H9 (cell line): ENCODE results near the gene DLST. TPM values are rescaled to one million over a fixed set of nuclear protein-coding genes. Genes with fewer than 3 reads are reported as not detected.

Experiments
- DNase-seq: peaks from one replicate; pipeline ENCODE4 v3.0.0-alpha.2; 2017
- H2AFZ ChIP-seq: one replicate; pipeline ENCODE4 v1.6.1; 2013; ENCODE audit warnings: mild to moderate bottlenecking, low read length, control low read depth, moderate library complexity
- H2AK5ac ChIP-seq: 2 replicates; pipeline ENCODE4 v1.6.1; 2013; ENCODE audit warnings: low read length, control low read depth, mixed read lengths; ENCODE audit not compliant: insufficient read length
- H2BK120ac ChIP-seq: one replicate; pipeline ENCODE4 v1.6.1; 2013; ENCODE audit warnings: low read depth, mild to moderate bottlenecking, low read length, control low read depth, inconsistent platforms; ENCODE audit not compliant: poor library complexity, severe bottlenecking
- H2BK12ac ChIP-seq: 2 replicates; pipeline ENCODE4 v1.6.1; 2013; ENCODE audit warnings: low read length, control low read depth, mixed read lengths, low read depth; ENCODE audit not compliant: insufficient read length
- H2BK15ac ChIP-seq: 2 replicates; pipeline ENCODE4 v1.6.1; 2013; ENCODE audit warnings: low read depth, low read length, control low read depth
- H2BK20ac ChIP-seq: one replicate; pipeline ENCODE4 v1.6.1; 2013; ENCODE audit warnings: low read depth, mild to moderate bottlenecking, low read length, control low read depth, inconsistent platforms; ENCODE audit not compliant: poor library complexity, severe bottlenecking
- H2BK5ac ChIP-seq: 2 replicates; pipeline ENCODE4 v1.6.1; 2013; ENCODE audit warnings: low read length, control low read depth, mixed read lengths; ENCODE audit not compliant: insufficient read length
- H3K14ac ChIP-seq: 2 replicates; pipeline ENCODE4 v1.6.1; 2013; ENCODE audit warnings: low read length, control low read depth; ENCODE audit not compliant: insufficient read depth
- H3K18ac ChIP-seq: 2 replicates; pipeline ENCODE4 v1.6.1; 2013; ENCODE audit warnings: low read depth, mild to moderate bottlenecking, mixed read lengths, low read length, control low read depth; ENCODE audit not compliant: insufficient read length
- H3K23ac ChIP-seq: 2 replicates; pipeline ENCODE4 v1.6.1; 2013; ENCODE audit warnings: low read length, control low read depth, mixed read lengths, low read depth; ENCODE audit not compliant: insufficient read length
- H3K23me2 ChIP-seq: 2 replicates; pipeline ENCODE4 v1.6.1; 2013; ENCODE audit warnings: low read depth, mild to moderate bottlenecking, mixed read lengths, low read length, control low read depth; ENCODE audit not compliant: insufficient read length, poor library complexity, severe bottlenecking
- H3K27ac ChIP-seq: 2 replicates; pipeline ENCODE4 v1.5.1; 2013; ENCODE audit warnings: low read length, control low read depth, mixed read lengths, low read depth; ENCODE audit not compliant: insufficient read length
- H3K27me3 ChIP-seq: 2 replicates; pipeline ENCODE4 v1.6.1; 2013; ENCODE audit warnings: low read length, control low read depth, inconsistent platforms; ENCODE audit not compliant: insufficient read depth
- H3K4ac ChIP-seq: 2 replicates; pipeline ENCODE4 v1.6.1; 2013; ENCODE audit warnings: low read depth, mild to moderate bottlenecking, control low read depth, inconsistent platforms, low read length, moderate library complexity
- H3K4me1 ChIP-seq: 2 replicates; pipeline ENCODE4 v1.6.1; 2013; ENCODE audit warnings: low read length, control low read depth, inconsistent platforms; ENCODE audit not compliant: insufficient read depth
- H3K4me2 ChIP-seq: 2 replicates; pipeline ENCODE4 v1.6.1; 2013; ENCODE audit warnings: low read length, control low read depth, mixed read lengths; ENCODE audit not compliant: insufficient read length, insufficient read depth
- H3K56ac ChIP-seq: 2 replicates; pipeline ENCODE4 v1.6.1; 2013; ENCODE audit warnings: low read depth, mild to moderate bottlenecking, mixed read lengths, low read length, control low read depth; ENCODE audit not compliant: insufficient read length
- H3K79me1 ChIP-seq: 2 replicates; pipeline ENCODE4 v1.6.1; 2013; ENCODE audit warnings: low read depth, mild to moderate bottlenecking, moderate library complexity, low read length, control low read depth, inconsistent platforms; ENCODE audit not compliant: insufficient read depth, poor library complexity, severe bottlenecking
- H3K79me2 ChIP-seq: 2 replicates; pipeline ENCODE4 v1.6.1; 2013; ENCODE audit warnings: low read length, control low read depth, inconsistent platforms; ENCODE audit not compliant: insufficient read depth
- H3K9ac ChIP-seq: 2 replicates; pipeline ENCODE4 v1.6.1; 2013; ENCODE audit warnings: low read length, control low read depth, mixed read lengths; ENCODE audit not compliant: insufficient read length; ENCODE audit errors: extremely low read depth
- H3K9me3 ChIP-seq: one replicate; pipeline ENCODE4 v1.6.1; 2013; ENCODE audit warnings: low read depth, low read length, inconsistent platforms; ENCODE audit not compliant: control insufficient read depth
- H3T11ph ChIP-seq: one replicate; pipeline ENCODE4 v1.6.1; 2013; ENCODE audit warnings: mild to moderate bottlenecking, low read length, control low read depth, inconsistent platforms
- H4K20me1 ChIP-seq: one replicate; pipeline ENCODE4 v1.6.1; 2013; ENCODE audit not compliant: control insufficient read depth, insufficient read length, insufficient read depth
- H4K5ac ChIP-seq: 2 replicates; pipeline ENCODE4 v1.6.1; 2013; ENCODE audit warnings: low read depth, mild to moderate bottlenecking, mixed read lengths, low read length, control low read depth; ENCODE audit not compliant: insufficient read length
- H4K8ac ChIP-seq: replicated peaks from 2 replicates; pipeline ENCODE4 v1.6.1; 2013; ENCODE audit warnings: low read length, control low read depth, mixed read lengths, low read depth; ENCODE audit not compliant: insufficient read length
- H4K91ac ChIP-seq: 2 replicates; pipeline ENCODE4 v1.6.1; 2013; ENCODE audit warnings: low read depth, mild to moderate bottlenecking, moderate library complexity, mixed read lengths, low read length, control low read depth; ENCODE audit not compliant: insufficient read length
- H3K27ac Mint-ChIP-seq, 3 experiments: 2 replicates in 2 of 3; 3 replicates in 1 of 3; pipeline ENCODE4 v1.8.0; 2020 to 2021; ENCODE audit warnings: mixed read lengths in 3 of 3, mild to moderate bottlenecking in 1 of 3, moderate library complexity in 1 of 3
- H3K27me3 Mint-ChIP-seq: 2 replicates; pipeline ENCODE4 v1.8.0; 2021; ENCODE audit warnings: low read depth, mild to moderate bottlenecking, moderate library complexity, mixed read lengths
- H3K36me3 Mint-ChIP-seq, 3 experiments: 2 replicates in 2 of 3; 3 replicates in 1 of 3; pipeline ENCODE4 v1.8.0; 2020 to 2021; ENCODE audit warnings: low read depth in 3 of 3, mixed read lengths in 3 of 3; ENCODE audit not compliant: insufficient read depth in 1 of 3
- H3K4me1 Mint-ChIP-seq, 2 experiments: 2 replicates each; pipeline ENCODE4 v1.8.0; 2020; ENCODE audit warnings: mixed read lengths in 2 of 2
- H3K4me3 Mint-ChIP-seq, 2 experiments: 2 replicates in 1 of 2; 3 replicates in 1 of 2; pipeline ENCODE4 v1.8.0; 2020 to 2021; ENCODE audit warnings: mild to moderate bottlenecking in 2 of 2, mixed read lengths in 2 of 2, moderate library complexity in 1 of 2
- H3K9me3 Mint-ChIP-seq, 2 experiments: 2 replicates in 1 of 2; 3 replicates in 1 of 2; pipeline ENCODE4 v1.8.0; 2020; ENCODE audit warnings: mild to moderate bottlenecking in 2 of 2, mixed read lengths in 2 of 2, moderate library complexity in 1 of 2
- CTCF ChIP-seq: fragments of 200-600 bp; sonication (generic); conservative IDR thresholded peaks from 3 replicates; pipeline ENCODE4 v1.8.0; 2021; ENCODE audit warnings: antibody characterized with exemption, mild to moderate bottlenecking
- WGBS: extraction: QIAGEN DNeasy Blood & Tissue Kit; methylation state at CpG from one replicate; pipeline ENCODE4 v1.1.7; 2013; ENCODE audit warnings: missing lambda C conversion rate, low lambda C conversion rate, mixed read lengths; ENCODE audit not compliant: insufficient read length; ENCODE audit errors: extremely low coverage; 5-methylcytosine and 5-hydroxymethylcytosine counted together
- total RNA-seq: library from RNA; stranded (reverse); gene quantifications from 2 replicates; pipeline ENCODE4 v1.2.1, GENCODE V29; 2021

Gene DLST
- total RNA-seq, 1 experiment from 2014 or later, result 116 TPM

DNA sequence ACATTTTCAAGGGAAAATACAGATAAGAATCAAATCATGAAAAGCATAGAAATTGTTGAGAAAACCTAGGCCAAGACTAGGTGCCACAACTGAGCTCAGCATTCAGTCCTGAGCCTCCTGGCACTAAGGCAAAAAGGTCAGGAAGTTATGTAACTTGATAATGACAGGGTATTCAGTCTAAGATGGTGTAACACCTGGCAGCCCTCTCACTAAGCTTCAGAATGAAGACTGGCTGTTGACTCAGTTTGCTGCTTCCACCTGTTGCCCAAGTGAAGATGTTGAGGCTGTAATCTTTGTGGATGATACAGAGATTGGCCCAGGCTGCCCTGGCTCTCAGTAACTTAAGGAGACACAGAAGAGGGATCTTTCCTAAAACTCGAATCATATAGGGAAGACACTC lies 25.4 kb upstream of the DLST start:
- no peak overlapping the region for H2AFZ ChIP-seq
- H3K4me2 ChIP-seq, result no peak overlapping the region
- no peaks in the 10 kb centered on the region for H4K20me1 ChIP-seq
- H4K91ac ChIP-seq, result no peak overlapping the region
- H2BK15ac ChIP-seq, result no peak overlapping the region
- no peak overlapping the region for H2BK120ac ChIP-seq
- no peak overlapping the region for H3K4ac ChIP-seq
- no peak overlapping the region for H3K56ac ChIP-seq
- Mint-ChIP-seq H3K4me1 (peaks cover 0 to 3% of the 10 kb centered on the region in 2 experiments; a peak in 1 of 4 replicates), H3K36me3 (no peaks in the 10 kb centered on the region), H3K4me3 (no peak overlapping the region), H3K9me3 (no peaks in the 10 kb centered on the region), H3K27me3 (no peaks in the 10 kb centered on the region; the same call in 1 of the 2 replicates), H3K27ac (no peak overlapping the region)
- H2BK20ac ChIP-seq, result no peak overlapping the region
- H3K23ac ChIP-seq, result no peak overlapping the region
- no peak overlapping the region for H3K14ac ChIP-seq
- no CpG with 5 or more reads among the region's 1 CpG for WGBS
- H3K9me3 ChIP-seq, result no peaks in the 10 kb centered on the region
- no peaks in the 10 kb centered on the region for H3K4me1 ChIP-seq
- no peak for DNase-seq
- H4K5ac ChIP-seq, result no peak overlapping the region
- no peak overlapping the region for H3K9ac ChIP-seq
- no peaks in the 10 kb centered on the region for H3K23me2 ChIP-seq
- TF ChIP-seq CTCF, result no peak
- no peak overlapping the region for H3K18ac ChIP-seq
- H3T11ph ChIP-seq, result no peak overlapping the region
- no peak overlapping the region for H2AK5ac ChIP-seq
- H3K79me1 ChIP-seq, result no peaks in the 10 kb centered on the region
- H3K27ac ChIP-seq, result no peak overlapping the region
- H2BK5ac ChIP-seq, result no peak overlapping the region
- no peaks in the 10 kb centered on the region for H3K79me2 ChIP-seq
- H2BK12ac ChIP-seq, result no peak overlapping the region
- no peak overlapping the region for H4K8ac ChIP-seq
- no peaks in the 10 kb centered on the region for H3K27me3 ChIP-seq
